Dermis microvascular lymphatic vessel endothelial cell (primary cell): ENCODE measurements around the gene ZNF90. TPM values are rescaled to one million over a fixed set of nuclear protein-coding genes. Genes with fewer than 3 reads are reported as not detected.
"Not testable (repeated sequence)": the region's sequence is repeated elsewhere in the genome, so short reads cannot be mapped to it uniquely, and the experiment has no call there.

Experiments
- DNase-seq, 2 donors: peaks; one replicate each; pipeline versions ENCODE4 v3.0.0 to v3.0.0-alpha.2; 2010; ENCODE audit warnings: low read depth in 2 of 2
- total RNA-seq: library from RNA; depleted of rRNA; stranded (reverse); fragments of >200 nt; gene quantifications from 2 replicates; pipeline ENCODE4 v1.2.1, GENCODE V29; 2014

The ZNF90 gene
- total RNA-seq, 1 donor from 2014 or later = 0.77 TPM

DNA sequence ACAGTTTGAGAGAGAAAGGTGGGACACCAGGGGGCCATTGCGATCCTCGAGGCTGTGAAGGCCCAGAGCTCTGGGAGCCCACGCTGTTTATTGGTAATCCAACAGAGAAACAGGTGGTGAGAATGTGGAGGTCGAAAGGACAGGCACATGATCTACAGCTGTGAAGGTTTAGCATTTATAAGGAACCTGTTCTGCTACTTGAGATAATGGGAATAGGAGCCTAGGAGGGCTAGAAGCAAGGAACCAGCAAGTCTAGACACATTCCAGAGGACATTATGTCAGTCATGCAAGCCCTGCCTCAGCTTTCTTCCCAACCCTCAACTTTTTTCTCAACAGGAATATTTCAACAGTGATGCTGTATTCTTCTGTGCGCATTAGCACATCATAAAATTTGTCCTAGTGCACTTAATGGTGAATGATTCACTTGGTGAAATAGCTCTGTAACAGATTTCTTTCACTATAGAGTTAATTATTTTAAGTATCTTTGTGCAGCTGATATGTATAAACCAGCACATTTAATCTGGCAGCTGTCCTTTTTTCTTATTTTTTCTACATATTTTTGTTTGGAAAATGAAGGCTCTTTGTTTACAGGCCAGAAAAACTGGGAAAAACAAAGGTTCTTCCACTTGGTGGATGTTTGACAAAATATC is 25.4 kb downstream of the ZNF90 start:
- no peak for DNase-seq

DNA sequence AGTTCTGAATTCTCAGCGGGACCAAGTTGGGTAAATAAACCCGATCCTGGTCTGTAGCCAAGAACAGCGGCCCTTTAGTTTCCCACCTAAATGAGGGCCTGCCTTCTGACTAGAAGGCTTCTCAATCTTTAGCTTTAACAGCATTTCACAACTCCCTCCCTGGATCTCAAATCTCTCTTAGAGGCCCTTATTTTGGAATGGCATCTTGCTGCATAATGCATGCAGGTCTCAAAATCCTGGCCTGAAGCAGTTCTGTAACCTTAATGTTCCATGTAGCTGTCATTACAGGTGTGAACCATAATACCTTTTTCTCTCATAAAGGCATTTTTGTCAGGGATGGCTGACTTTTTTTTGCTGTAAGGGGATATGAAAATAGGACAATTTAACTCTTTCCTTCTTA is 29.5 kb downstream of the ZNF90 start:
- no peak for DNase-seq

DNA sequence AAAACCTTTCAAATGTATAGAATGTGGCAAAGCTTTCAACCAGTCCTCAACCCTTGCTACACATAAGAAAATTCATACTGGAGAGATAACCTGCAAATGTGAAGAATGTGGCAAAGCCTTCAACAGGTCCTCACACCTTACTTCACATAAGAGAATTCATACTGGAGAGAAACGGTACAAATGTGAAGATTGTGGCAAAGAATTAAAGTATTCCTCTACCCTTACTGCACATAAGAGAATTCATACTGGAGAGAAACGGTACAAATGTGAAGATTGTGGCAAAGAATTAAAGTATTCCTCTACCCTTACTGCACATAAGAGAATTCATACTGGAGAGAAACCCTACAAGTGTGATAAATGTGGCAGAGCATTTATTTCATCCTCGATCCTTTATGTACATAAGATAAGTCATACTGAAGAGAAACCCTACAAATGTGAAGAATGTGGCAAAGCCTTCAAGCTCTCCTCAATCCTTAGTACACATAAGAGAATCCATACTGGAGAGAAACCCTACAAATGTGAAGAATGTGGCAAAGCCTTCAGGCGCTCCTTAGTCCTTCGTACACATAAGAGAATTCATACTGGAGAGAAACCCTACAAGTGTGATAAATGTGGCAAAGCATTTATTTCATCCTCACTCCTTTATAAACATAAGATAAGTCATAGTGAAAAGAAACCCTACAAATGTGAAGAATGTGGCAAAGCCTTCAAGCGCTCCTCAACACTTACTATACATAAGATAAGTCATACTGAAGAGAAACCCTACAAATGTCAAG is 40.5 kb downstream of the ZNF90 start:
- not testable (repeated sequence) for DNase-seq

DNA sequence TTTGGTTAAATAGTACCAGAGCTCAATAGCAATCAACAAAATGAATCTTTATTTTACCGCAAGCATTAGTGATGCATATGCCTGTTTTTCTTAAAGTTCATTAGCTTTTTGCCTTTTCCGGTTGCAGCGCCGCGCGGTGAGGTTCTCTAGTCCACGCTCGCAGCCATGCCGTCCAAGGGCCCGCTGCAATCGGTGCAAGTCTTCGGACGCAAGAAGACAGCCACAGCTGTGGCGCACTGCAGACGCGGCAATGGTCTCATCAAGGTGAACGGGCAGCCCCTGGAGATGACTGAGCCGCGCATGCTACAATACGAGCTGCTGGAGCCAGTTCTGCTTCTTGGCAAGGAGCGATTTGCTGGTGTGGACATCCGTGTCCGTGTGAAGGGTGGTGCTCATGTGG is 47.1 kb downstream of the ZNF90 start:
- no peak for DNase-seq

DNA sequence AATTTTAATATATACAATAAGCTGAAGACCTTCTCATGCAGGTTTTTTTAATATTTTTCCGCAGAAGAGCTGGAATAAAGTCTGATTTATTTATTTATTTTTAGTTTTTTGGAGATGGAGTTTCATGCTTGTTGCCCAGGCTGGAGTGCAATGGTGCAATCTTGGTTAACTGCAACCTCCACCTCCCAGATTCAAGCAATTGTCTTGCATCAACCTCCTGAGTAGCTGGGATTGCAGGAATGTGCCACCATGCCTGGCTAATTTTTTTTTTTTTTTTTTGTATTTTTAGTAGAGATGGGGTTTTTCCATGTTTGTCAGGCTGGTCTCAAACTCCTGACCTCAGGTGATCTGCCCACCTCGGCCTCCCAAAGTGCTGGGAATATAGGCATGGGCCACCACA is 55.1 kb downstream of the ZNF90 start:
- not testable (repeated sequence) for DNase-seq

DNA sequence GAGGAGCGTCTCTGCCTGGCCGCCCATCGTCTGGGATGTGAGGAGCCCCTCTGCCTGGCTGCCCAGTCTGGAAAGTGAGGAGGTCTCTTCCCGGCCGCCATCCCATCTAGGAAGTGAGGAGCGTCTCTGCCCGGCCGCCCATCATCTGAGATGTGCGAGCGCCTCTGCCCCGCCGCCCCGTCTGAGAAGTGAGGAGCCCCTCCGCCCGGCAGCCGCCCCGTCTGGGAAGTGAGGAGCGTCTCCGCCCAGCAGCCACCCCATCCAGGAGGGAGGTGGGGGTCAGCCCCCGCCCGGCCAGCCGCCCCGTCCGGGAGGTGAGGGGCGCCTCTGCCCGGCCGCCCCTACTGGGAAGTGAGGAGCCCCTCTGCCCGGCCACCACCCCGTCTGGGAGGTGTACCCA is 59.9 kb downstream of the ZNF90 start:
- DNase-seq = not testable (repeated sequence)

DNA sequence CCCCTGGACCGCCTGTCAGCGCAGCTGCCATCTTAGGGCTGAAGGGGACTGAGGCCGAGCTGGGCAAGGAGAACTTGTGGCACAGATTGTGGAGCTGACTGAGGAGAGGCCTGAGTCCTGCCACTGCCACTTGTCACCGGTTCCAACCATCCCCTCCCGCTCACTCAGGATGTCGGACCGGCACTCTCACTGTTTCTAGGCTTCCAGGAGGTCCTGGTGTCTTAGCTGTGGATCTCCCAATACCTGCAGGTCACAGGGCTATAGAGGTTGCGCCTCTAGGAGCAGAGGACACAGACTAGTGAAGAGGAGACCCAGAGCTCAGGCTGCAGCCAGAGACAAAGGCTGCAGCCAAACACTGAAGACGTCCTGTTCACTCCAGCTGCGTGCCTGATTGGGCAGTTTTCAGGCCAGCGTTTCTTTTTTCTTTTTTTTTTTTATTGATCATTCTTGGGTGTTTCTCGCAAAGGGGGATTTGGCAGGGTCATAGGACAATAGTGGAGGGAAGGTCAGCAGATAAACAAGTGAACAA is 73.9 kb downstream of the ZNF90 start:
- no peak for DNase-seq

DNA sequence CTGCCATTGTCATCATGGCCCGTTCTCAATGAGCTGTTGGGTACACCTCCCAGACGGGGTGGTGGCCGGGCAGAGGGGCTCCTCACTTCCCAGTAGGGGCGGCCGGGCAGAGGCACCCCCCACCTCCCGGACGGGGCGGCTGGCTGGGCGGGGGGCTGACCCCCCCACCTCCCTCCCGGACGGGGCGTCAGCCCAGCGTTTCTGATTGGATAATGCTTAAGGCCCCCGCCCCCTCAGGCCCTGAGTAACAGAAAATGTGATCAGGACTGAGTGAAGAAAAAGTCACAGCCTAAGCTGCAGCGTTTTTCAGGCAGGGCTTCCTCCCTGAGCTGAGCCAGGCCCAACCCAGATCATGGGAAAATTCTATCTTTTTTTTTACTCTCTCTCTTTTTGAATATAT is 74.7 kb downstream of the ZNF90 start:
- not testable (repeated sequence) for DNase-seq

DNA sequence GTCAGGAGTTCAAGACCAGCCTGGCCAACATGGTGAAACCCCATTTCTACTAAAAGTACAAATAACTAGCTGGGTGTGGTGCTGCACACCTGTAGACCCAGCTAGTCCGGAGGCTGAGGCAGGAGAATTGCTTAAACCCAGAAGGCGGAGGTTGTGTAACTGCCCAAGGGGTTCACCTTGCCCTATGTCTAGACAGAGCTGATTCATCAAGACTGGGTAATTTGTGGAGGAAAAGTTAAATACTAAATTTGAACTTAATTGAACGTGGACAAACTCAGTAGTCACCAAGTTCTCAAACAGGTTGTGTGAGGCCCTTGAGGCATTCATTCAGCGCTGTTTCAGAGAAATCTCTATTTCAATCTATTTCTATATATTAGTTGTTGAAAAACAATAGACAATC is 75.5 kb downstream of the ZNF90 start:
- no peak for DNase-seq

DNA sequence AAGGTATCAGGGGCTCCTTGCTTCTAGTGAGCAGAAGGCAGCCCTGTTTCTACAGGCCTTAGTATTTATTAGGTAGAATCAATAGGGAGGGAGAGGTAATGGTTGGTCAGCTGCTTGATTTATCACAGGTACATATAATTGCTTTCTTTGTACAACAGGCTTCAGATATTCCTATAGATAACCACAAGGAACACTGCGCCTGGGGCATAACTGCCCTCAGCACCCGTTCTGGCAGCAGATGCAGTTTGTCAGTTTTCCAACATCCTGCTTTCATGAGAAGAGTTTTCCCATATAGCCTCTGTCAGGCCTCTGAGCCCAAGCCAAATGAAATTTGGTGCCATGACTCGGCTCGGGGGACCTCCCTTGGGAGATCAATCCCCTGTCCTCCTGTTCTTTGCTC is 76.8 kb downstream of the ZNF90 start:
- DNase-seq = no peak

DNA sequence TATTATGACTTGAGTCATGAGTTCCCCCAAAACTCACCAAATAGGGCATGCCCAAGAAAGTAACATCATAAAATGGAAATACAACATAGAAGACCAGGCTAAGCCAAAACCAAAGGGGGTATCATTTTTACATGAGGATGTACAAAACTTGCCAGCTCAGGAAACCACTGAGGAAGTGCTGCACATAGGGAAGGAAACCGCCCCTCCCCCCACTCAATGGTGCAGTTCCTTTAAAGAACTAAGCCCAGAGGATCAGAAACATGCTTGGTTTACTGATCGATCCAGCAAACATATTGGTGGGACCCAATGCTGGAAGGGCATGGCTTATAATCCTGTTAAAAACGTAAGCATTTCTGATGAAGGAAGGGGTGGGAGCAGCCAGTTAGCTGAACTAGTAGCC is 85.0 kb downstream of the ZNF90 start:
- no peak for DNase-seq

DNA sequence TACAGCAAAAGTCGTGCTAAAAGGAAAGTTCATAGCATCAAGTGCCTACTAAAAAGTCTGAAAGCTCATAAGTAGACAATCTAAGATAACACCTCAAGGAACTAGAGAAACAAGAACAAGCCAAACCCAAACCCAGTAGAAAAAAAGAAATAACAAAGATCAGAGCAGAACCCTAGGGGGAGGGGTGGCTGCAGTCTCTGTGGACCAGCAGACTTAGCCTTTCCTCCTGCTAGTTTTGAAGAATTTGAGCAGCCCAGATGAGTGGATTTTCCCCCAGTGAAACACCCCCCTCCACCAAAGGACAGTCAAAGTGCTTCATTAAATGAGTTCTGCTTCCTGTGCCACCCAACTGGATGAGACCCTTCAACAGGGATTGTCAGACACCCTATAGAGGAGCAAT is 86.7 kb downstream of the ZNF90 start:
- DNase-seq = no peak

DNA sequence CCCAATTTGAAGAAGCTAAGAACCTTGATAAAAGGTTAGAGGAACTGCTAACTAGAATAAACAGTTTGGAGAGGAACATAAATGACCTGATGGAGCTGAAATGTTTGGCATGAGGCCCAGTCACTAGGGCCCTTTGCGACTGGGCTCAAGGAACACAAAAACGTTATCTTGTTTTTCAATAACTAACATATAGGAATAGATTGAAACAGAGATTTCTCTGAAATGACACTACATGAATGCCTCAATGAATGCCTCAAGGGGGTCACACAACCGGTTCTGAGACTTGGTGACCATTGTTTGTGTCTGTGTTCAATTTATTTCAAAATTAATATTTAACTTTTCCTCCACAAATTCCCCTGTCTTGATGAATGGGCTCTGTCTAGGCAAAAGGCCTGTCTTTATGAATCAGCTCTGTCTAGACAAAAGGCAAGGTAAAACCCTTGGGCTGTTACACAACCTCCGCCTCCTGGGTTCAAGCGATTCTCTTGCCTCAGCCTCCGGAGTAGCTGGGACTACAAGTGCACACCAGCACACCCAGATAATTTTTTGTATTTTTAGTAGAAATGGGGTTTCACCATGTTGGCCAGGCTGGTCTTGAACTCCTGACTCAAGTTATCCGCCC is 88.3 kb downstream of the ZNF90 start:
- no peak for DNase-seq

DNA sequence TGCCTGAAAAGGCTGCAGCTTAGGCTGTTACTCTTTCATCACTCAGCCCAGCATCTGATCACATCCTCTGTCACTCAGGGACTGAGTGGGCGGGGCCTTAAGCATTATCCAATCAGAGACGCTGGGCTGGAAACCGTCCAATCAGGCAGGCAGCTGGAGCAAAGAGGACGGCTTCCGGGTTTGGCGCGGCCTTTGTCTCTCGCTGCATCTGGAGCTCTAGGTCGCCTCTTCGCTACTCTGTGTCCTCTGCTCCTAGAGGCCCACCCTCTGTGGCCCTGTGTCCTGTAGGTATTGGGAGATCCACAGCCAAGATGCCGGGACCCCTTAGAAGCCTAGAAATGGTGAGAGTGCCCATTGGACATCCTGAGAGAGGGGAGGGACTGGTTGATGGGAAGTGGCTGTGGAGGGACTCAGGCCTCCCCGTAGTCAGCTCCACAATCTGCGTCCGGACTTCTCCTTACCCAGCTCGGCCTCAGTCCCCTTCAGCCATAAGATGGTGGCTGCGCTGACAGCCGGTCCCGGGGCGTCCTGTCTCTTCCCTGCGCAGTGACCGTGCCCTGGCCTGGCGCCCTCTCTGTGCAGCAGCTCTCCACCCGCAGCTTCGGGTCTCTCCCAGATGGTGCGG is 89.3 kb downstream of the ZNF90 start, which contains the start of gene ZNF486:
TSS of gene ZNF486 (plus strand) at position 195 of the 625 bp plus-strand sequence. CDS start at position 312, 117 bp downstream.
- DNase-seq = peak; percentile 97 to 98

DNA sequence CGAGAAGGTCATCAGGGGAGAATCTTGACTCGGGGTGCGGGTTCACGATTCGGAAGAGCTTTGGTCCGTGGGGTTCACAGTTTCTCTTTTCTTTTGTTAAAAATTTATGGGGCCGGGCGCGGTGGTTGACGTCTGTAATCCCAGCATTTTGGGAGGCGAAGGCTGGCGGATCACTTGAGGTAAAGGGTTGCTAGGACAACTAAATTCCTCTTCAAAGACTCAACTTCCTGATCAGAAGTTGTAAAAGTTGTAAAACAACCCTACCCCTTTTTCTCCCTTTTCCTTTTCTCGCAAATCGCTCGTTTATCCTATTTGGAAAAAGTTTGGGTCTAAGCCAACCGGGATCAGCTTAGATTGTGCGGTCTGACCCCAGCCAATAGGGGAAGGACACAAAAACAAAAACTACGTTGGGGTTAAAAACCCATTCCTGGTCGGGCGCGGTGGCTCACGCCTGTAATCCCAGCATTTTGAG is 89.9 kb downstream of the ZNF90 start:
- peak; percentile 40 to 74 for DNase-seq

Other genes with a start within 250 kb of the ZNF90 start
- gene ZNF253, start 212.1 kb upstream of the ZNF90 start, total RNA-seq = 2.4 and 3.7 TPM in 2 replicates
- gene ZNF93, start 177.1 kb upstream of the ZNF90 start, total RNA-seq = 4.1 and 4.4 TPM in 2 replicates
- 1.3 and 2.3 TPM in 2 replicates for gene ZNF682, start 38.5 kb upstream of the ZNF90 start, total RNA-seq
- gene ZNF486, start 89.2 kb downstream of the ZNF90 start, total RNA-seq = 5.4 and 6.8 TPM in 2 replicates